GM10248 (cell line): ENCODE data around the gene ANGPT4.

ENCODE experiments used
- CTCF ChIA-PET: fragments of 300-600 bp; sonication (Branson Sonifier 250); formaldehyde crosslinking; extraction: SDS; loops from one replicate; lab custom pipeline; 2021; ENCODE audit warnings: antibody characterized with exemption; lab: Yijun Ruan, JAX
- POLR2A ChIA-PET: fragments of 350-650 bp; sonication (Branson Sonifier 250); formaldehyde crosslinking; extraction: SDS; loops from one replicate; lab custom pipeline; 2020; ENCODE audit warnings: antibody characterized with exemption; lab: Yijun Ruan, JAX
- DNase-seq: peaks from one replicate; pipeline ENCODE4 v3.0.0; 2012; ENCODE audit errors: extremely low spot score
- TF ChIP-seq, protein P1 (sequence below): IDR thresholded peaks from 2 replicates; pipeline ENCODE4 v1.5.1; 2012; ENCODE audit warnings: mild to moderate bottlenecking, low read depth; ENCODE audit errors: extremely low read depth, missing control alignments, control extremely low read depth

The ANGPT4 gene

DNA sequence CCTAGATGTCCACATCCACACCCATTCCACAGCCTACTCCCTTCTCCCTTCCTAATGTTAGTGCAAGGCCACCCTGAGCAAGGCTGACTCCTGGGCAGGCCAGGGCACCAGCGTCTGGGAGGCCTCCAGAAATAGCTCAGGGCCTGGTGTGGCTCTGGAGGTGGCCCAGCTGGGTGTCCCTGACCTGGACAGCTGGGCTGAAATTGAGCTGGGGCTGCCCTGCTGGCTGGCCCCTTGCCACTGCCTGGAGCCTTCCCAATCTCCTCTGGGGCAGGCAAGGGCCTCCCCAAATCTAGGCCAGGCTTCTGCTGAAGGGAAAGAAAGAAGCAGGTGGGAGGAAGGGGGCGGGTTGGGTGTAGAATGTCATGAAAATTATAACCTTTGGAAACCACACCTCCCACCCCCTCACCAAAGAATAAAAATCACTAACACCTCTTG, 80.5 kb downstream of the ANGPT4 start:
- no peak for DNase-seq
- ChIA-PET POLR2A (no interaction called here), CTCF (interaction anchor here (1.4 to 1.5 kb wide), 2 partner anchors 20 to 120 kb away, joined by 5 read pairs; no protein-coding TSS in a partner anchor)
- TF ChIP-seq, protein P1, sequence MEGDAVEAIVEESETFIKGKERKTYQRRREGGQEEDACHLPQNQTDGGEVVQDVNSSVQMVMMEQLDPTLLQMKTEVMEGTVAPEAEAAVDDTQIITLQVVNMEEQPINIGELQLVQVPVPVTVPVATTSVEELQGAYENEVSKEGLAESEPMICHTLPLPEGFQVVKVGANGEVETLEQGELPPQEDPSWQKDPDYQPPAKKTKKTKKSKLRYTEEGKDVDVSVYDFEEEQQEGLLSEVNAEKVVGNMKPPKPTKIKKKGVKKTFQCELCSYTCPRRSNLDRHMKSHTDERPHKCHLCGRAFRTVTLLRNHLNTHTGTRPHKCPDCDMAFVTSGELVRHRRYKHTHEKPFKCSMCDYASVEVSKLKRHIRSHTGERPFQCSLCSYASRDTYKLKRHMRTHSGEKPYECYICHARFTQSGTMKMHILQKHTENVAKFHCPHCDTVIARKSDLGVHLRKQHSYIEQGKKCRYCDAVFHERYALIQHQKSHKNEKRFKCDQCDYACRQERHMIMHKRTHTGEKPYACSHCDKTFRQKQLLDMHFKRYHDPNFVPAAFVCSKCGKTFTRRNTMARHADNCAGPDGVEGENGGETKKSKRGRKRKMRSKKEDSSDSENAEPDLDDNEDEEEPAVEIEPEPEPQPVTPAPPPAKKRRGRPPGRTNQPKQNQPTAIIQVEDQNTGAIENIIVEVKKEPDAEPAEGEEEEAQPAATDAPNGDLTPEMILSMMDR, result no peak

DNA sequence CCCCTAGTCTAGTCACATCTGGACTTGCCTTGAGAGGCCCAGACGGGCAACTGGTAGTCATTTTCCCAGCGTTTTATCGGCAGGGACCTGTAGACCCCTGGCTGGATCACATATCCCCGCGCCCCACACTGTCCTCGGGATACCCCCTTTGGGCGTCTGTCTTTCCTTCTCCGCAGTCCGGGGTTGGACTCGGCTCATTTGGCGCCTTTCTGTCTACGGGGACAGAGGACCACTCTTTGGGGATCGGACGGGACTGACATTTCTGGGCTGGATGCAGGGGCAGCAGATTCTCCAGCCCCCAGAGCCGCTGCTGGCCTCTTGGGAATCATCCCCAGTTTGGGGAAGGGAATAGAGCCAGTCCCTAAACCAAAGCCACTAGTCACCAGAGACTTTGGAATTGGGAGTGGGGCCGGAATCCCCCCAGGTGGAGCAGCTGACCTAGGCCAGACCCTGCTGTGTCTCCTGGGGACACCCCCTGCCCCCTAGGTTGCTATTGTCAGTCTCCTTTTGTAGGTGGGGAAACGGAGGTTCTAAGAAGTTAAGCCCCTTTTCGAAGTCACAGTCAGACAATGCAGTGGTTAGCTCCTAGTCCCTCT, 81.9 kb downstream of the ANGPT4 start:
- POLR2A ChIA-PET, result interaction anchor here (0.6 kb wide), 1 partner anchor 121 kb away, joined by 3 read pairs; no protein-coding TSS in a partner anchor
- TF ChIP-seq, protein P1, result no peak
- no peak for DNase-seq
- CTCF ChIA-PET, result interaction anchor here (0.9 to 4.4 kb wide), 8 partner anchors 12 to 125 kb away, joined by 3 to 29 read pairs (median 6); no protein-coding TSS in a partner anchor

DNA sequence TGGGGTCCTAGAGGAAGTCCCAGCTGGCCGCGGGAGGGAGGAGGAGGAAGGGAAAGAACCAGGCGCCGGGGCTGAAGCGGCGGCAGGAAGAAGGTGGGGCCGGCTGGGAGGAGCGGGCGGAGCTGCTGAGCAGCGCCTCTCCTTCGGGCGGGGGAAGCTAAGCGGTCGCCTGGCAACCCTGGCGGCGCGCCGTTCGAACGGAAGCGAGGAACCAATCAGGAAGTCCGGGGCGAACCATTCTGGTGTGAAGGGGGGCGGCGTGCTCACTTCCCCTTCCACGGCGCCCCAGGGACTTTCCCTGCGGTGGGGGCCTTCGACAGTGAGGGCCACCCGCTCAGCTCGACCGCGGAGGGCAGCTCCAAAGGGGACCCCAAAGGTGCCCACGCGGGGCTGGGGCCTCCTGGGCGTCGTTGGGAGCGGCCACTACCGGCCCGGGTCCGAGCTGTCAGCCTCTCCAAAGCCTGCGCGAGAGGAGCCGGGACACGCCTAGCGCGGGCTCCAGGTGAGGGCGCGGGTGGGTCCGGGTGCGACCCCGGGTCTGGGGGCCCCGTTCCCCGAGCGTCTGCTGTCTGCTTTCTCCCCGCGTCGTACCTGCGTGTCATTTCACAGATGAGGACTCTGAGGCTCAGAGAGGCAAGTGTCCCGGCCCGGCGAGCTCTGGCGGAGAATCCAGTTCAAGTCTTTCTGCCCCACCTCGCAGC, 82.5 kb downstream of the ANGPT4 start, which contains the start of gene FAM110A:
Gene FAM110A (plus strand): TSS at position 266 of the 701 bp plus-strand sequence. CDS start 11,090 bp downstream, outside the sequence.
- TF ChIP-seq, protein P1, result no peak
- peak; percentile 96 for DNase-seq
- ChIA-PET CTCF (interaction anchor here (0.9 to 4.4 kb wide), 12 partner anchors 9 to 380 kb away, joined by 3 to 29 read pairs (median 6); partner anchors contain the start of gene CSNK2A1), POLR2A (interaction anchor here (0.6 to 0.9 kb wide), 2 partner anchors 11 to 122 kb away, joined by 3 read pairs; no protein-coding TSS in a partner anchor)

DNA sequence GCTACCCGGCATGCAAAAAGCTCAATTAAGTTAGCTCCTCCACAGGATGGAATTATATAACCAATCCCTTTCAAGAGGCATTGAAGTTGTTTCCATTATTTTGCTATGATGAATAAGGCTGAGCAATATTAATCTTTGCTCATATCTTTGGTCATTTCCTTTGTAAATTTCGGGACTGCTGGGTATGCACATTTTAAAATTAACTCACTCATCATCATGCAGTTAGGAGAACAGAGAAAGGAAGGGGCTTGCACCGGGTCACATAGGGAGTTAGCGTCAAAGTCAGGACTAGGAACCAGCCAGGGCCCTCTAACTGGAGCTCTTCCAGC, 83.0 kb downstream of the ANGPT4 start:
- ChIA-PET CTCF (interaction anchor here (0.9 to 4.4 kb wide), 11 partner anchors 9 to 380 kb away, joined by 3 to 29 read pairs (median 8); partner anchors contain the start of gene CSNK2A1), POLR2A (interaction anchor here (0.9 kb wide), 1 partner anchor 11 kb away, joined by 3 read pairs; no protein-coding TSS in a partner anchor)
- TF ChIP-seq, protein P1, result no peak
- DNase-seq, result no peak

DNA sequence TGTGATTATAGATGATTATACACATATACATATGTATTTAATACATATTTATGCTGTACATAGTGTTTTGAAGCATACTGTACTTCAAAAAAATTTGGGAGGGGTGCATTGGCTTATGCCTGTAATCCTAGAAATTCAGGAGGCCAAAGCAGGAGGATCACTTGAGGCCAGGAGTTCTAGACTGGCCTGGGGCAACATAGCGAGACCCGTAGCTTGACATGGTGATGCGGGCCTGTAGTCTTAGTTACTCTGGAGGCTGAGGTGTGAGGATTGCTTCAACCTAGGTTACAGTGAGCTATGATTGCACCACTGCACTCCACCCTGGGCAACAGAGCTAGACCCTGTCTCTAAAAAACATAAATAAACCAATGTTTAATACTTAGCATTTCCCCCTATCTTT, 84.2 kb downstream of the ANGPT4 start:
- POLR2A ChIA-PET, result no interaction called here
- TF ChIP-seq, protein P1, result no peak
- CTCF ChIA-PET, result interaction anchor here (0.9 to 4.4 kb wide), 6 partner anchors 8 to 125 kb away, joined by 4 to 29 read pairs (median 8); no protein-coding TSS in a partner anchor
- no peak for DNase-seq

DNA sequence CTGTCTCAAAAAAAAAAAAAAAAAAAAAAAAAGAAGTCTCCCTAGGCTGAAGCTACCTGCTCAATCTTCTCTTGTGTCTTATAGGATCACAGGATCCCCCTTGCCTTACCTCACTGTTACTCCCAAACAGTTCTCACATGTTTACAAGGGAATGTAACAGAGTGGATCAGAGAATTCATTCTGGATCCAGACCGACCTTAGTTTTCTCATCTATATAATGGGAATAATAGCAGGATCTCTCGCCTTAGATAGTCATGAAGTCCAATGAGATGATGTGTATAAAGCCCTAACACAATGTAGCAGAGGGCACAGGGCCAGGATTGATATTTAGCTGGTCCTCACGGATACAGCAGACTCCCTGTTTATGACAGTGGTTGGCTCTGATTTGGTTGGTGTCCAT, 84.9 kb downstream of the ANGPT4 start:
- POLR2A ChIA-PET, result no interaction called here
- TF ChIP-seq, protein P1, result no peak
- CTCF ChIA-PET, result interaction anchor here (1.1 to 4.4 kb wide), 4 partner anchors 13 to 277 kb away, joined by 3 to 29 read pairs (median 4); no protein-coding TSS in a partner anchor
- DNase-seq, result no peak
